Gastrocnemius medialis (tissue), 4 donors: ENCODE measurements around the gene SRM.

ENCODE experiments used
- CTCF ChIP-seq, 5 experiments: fragments of 450-650 bp in 3 of 5; fragments of 200-600 bp in 2 of 5; sonication (generic) in 2 of 5; IDR thresholded peaks in 4 of 5; conservative IDR thresholded peaks in 1 of 5; 1 replicate in 4 of 5; 2 replicates in 1 of 5; pipeline ENCODE4 v1.5.1; 2016 to 2019; ENCODE audit warnings: antibody characterized with exemption in 5 of 5, mild to moderate bottlenecking in 3 of 5, moderate library complexity in 3 of 5
- POLR2A ChIP-seq, 2 donors: fragments of 450-650 bp; IDR thresholded peaks; one replicate each; pipeline ENCODE4 v1.6.1; 2017; ENCODE audit warnings: antibody characterized with exemption in 2 of 2, mild to moderate bottlenecking in 2 of 2, moderate library complexity in 2 of 2

- no peak for TF ChIP-seq POLR2A (IDR thresholded peaks at IDR 0.05)
- TF ChIP-seq CTCF (IDR thresholded peaks at IDR 0.05 in 4 of 5, conservative IDR thresholded peaks at IDR 0.05 in 1 of 5) = no peak
Measured at GRCh38 chr1:11071463-11072215, 11.8 kb upstream of the SRM start.
